A673 (cell line): Measurements from ENCODE around the gene GSG1L2. TPM values are rescaled to one million over a fixed set of nuclear protein-coding genes. Genes with fewer than 3 reads are reported as not detected.

Experiments used
- BruUV-seq: library from RNA; stranded (reverse); fragments of 400-500 nt; replicated peaks from 2 replicates; lab custom pipeline; 2021; lab: Mats Ljungman, UMichigan
- CTCF ChIA-PET: fragments of 300-600 bp; sonication (Branson Sonifier 250); formaldehyde crosslinking; loops from one replicate; lab custom pipeline; 2022; ENCODE audit warnings: antibody characterized with exemption; lab: Charles Lee
- POLR2A ChIA-PET: fragments of 300-600 bp; sonication (Branson Sonifier 250); formaldehyde crosslinking; loops from one replicate; lab custom pipeline; 2022; ENCODE audit warnings: antibody characterized with exemption; ENCODE audit not compliant: low non-redundant PET; lab: Charles Lee
- DNase-seq: peaks from one replicate; pipeline ENCODE4 v3.0.0-alpha.2; 2015; ENCODE audit warnings: low spot score
- H3K27ac ChIP-seq: fragments of 200-600 bp; sonication (generic); 2 replicates; pipeline ENCODE4 v1.5.1; 2016; ENCODE audit warnings: mixed run types, low read depth, mild to moderate bottlenecking, mixed read lengths, antibody characterized with exemption, low read length; ENCODE audit not compliant: poor library complexity, severe bottlenecking
- H3K27me3 ChIP-seq: fragments of 200-600 bp; sonication (generic); replicated peaks from 2 replicates; pipeline ENCODE4 v1.6.1; 2017; ENCODE audit warnings: mixed run types, low read depth, mild to moderate bottlenecking, mixed read lengths, antibody characterized with exemption, low read length; ENCODE audit not compliant: insufficient read depth, poor library complexity
- H3K36me3 ChIP-seq: fragments of 200-600 bp; sonication (generic); 2 replicates; pipeline ENCODE4 v1.6.1; 2016; ENCODE audit warnings: mixed run types, mild to moderate bottlenecking, mixed read lengths, antibody characterized with exemption, low read length; ENCODE audit not compliant: insufficient read depth, poor library complexity, severe bottlenecking
- H3K4me1 ChIP-seq: fragments of 200-600 bp; sonication (generic); 2 replicates; pipeline ENCODE4 v1.6.1; 2017; ENCODE audit warnings: mixed run types, mild to moderate bottlenecking, mixed read lengths, antibody characterized with exemption, low read length; ENCODE audit not compliant: insufficient read depth, poor library complexity, severe bottlenecking
- H3K4me3 ChIP-seq: fragments of 200-600 bp; sonication (generic); 2 replicates; pipeline ENCODE4 v1.5.1; 2016; ENCODE audit warnings: low read depth, mixed run types, mild to moderate bottlenecking, mixed read lengths, low read length; ENCODE audit not compliant: poor library complexity, severe bottlenecking
- H3K9me3 ChIP-seq: fragments of 200-600 bp; sonication (generic); 2 replicates; pipeline ENCODE4 v1.6.1; 2016; ENCODE audit warnings: mixed run types, low read depth, mild to moderate bottlenecking, mixed read lengths, antibody characterized with exemption, low read length; ENCODE audit not compliant: poor library complexity, severe bottlenecking
- CTCF ChIP-seq: fragments of 300-800, 200-600 bp; sonication (generic); conservative IDR thresholded peaks from 2 replicates; pipeline ENCODE4 v1.5.1; 2017; ENCODE audit warnings: low read depth, mild to moderate bottlenecking, antibody characterized with exemption, low read length, moderate library complexity, mixed read lengths
- EZH2 ChIP-seq: fragments of 200-600 bp; sonication (generic); IDR thresholded peaks from 2 replicates; pipeline ENCODE4 v1.6.1; 2017; ENCODE audit warnings: borderline replicate concordance, low read depth, mild to moderate bottlenecking, mixed read lengths, antibody characterized with exemption, low read length; ENCODE audit not compliant: poor library complexity, severe bottlenecking
- intact Hi-C: fragments of 100-400 bp; cut with micrococcal nuclease; formaldehyde crosslinking; loops from one replicate; pipeline ENCODE4 v1.10.0; 2022; ENCODE audit not compliant: unreplicated experiment
- total RNA-seq: library from RNA; stranded (reverse); gene quantifications from 2 replicates; pipeline ENCODE4 v1.2.3, GENCODE V29; 2021

GSG1L2 gene
- total RNA-seq, 1 experiment from 2014 or later = not detected

DNA sequence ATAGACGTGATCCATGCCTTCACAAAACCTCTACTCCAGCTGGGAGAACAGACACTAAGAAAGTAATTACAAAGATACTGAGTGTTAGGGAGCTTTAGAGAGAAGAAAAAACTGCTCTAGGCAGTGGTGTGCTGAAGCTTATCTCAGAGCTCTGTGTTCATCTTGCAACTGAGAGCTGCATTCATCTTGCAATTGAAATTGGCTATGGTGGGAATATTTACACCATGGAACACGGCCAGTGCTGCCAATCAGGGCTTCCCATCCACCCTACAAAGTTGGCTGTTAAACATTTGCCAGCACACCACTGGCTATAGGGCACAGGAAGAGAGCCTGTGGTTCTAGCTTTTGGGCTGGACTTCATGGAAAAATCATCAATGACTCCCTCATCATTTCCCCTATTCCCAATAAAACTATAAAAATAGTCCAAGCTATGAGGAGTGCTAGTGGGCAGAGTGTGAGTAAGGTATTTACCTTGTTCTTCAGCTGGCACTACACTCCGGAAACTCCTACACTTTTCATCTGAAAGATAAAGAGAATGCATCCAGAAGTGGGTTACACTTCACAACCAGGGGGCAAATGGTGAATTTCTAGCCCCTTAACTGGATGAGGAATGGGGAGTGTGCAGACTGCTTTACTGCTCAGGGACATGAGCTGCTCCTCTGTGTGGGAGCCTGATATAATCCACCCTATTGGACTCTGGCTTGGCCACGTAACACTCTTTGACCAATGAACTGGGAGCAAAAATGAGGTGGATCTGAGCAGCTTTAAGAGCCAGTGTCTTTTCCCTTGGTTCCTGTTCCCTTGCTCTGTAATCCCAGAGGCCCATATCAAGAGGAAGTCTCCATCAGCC lies 11.6 kb downstream of the GSG1L2 start:
- no TSS peak for BruUV-seq
- Histone ChIP-seq H3K27ac (no peak overlapping the region), H3K4me3 (no peak overlapping the region), H3K9me3 (no peaks in the 10 kb centered on the region), H3K4me1 (no peaks in the 10 kb centered on the region), H3K36me3 (no peaks in the 10 kb centered on the region), H3K27me3 (peaks cover 48% of the 10 kb centered on the region)
- CTCF ChIA-PET = no interaction called here
- no peak for TF ChIP-seq EZH2
- no peak for TF ChIP-seq CTCF
- intact Hi-C loops = no loop called here
- POLR2A ChIA-PET = no interaction called here
- DNase-seq = no peak

DNA sequence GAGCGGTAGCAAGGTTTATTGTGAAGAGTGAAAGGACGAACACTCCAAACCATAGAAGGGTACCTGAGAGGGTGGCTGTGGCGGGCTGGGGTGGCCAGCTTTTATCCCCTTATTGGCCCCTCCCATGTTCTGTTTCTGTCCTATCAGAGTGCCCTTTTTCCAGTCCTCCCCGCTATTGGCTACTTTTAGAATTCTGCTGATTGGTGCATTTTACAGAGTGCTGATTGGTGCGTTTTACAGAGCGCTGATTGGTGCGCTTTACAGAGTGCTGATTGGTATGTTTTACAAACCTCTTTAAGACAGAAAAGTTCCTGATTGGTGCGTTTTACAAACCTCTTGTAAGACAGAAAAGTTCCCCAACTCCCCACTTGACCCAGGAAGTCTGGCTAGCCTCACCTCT lies 12.5 kb downstream of the GSG1L2 start:
- intact Hi-C loops = no loop called here
- CTCF ChIA-PET = no interaction called here
- Histone ChIP-seq H3K27ac (no peak overlapping the region), H3K36me3 (no peaks in the 10 kb centered on the region), H3K9me3 (no peaks in the 10 kb centered on the region), H3K27me3 (peaks cover 51% of the 10 kb centered on the region), H3K4me3 (no peak overlapping the region), H3K4me1 (no peaks in the 10 kb centered on the region)
- no peak for DNase-seq
- TF ChIP-seq CTCF = no peak
- no peak for TF ChIP-seq EZH2
- BruUV-seq = no TSS peak
- POLR2A ChIA-PET = no interaction called here

- intact Hi-C loops = no loop called here
- ChIA-PET POLR2A (no interaction called here), CTCF (no interaction called here)
- H3K27ac ChIP-seq = no peak overlapping the region
- no peaks in the 10 kb centered on the region for H3K36me3 ChIP-seq
- no TSS peak for BruUV-seq
- no peak overlapping the region for H3K4me3 ChIP-seq
- H3K27me3 ChIP-seq = peaks cover 52% of the 10 kb centered on the region
- no peak for TF ChIP-seq CTCF
- TF ChIP-seq EZH2 = no peak
- H3K9me3 ChIP-seq = no peaks in the 10 kb centered on the region
- DNase-seq = no peak
- no peaks in the 10 kb centered on the region for H3K4me1 ChIP-seq
These were observed 15.2 kb downstream of the GSG1L2 start for GRCh38 chr17:9806699-9807098.
